Measurements from ENCODE around the gene HDLBP. TPM values are rescaled to one million over a fixed set of nuclear protein-coding genes. Genes with fewer than 3 reads are reported as not detected.
A peak's percentile ranks its signal among the peaks of the same experiment; 100 is the strongest.

HDLBP gene
- total RNA-seq, 4 donors from 2014 or later, result 383 to 486 (median 444) TPM

DNA sequence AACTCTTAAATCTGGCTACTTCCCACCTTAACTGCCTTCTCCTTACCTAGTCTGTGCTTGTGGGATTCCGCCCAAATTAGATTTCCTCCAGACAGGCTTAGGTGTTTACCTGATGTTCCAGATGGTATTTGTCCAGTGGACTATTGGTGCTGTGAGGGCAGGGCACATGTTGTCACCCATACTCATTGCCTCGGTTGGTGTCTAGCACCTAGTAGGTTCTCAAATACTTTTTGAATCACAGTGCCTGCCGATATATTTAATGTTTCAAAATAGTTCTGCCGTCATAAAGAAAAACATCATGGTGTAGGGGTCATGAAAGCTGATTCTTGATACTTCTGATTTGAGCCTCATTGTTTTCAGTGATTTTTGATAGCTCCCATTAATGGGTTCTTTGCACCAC is 1.4 kb upstream of the HDLBP start:
- no peaks in the 10 kb centered on the region for H3K36me3 ChIP-seq
- H3K4me1 ChIP-seq, result peaks cover 77 to 78% of the 10 kb centered on the region in 2 donors
- peak overlapping the region; percentile 92 to 99 (median 98) for H3K27ac ChIP-seq
- H3K4me3 ChIP-seq, result peak overlapping the region; percentile 61 to 92 (median 74)
- no peak for TF ChIP-seq POLR2A (IDR thresholded peaks at IDR 0.05)
- TF ChIP-seq, protein P1, sequence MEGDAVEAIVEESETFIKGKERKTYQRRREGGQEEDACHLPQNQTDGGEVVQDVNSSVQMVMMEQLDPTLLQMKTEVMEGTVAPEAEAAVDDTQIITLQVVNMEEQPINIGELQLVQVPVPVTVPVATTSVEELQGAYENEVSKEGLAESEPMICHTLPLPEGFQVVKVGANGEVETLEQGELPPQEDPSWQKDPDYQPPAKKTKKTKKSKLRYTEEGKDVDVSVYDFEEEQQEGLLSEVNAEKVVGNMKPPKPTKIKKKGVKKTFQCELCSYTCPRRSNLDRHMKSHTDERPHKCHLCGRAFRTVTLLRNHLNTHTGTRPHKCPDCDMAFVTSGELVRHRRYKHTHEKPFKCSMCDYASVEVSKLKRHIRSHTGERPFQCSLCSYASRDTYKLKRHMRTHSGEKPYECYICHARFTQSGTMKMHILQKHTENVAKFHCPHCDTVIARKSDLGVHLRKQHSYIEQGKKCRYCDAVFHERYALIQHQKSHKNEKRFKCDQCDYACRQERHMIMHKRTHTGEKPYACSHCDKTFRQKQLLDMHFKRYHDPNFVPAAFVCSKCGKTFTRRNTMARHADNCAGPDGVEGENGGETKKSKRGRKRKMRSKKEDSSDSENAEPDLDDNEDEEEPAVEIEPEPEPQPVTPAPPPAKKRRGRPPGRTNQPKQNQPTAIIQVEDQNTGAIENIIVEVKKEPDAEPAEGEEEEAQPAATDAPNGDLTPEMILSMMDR (IDR thresholded peaks at IDR 0.05 in 4 of 5, conservative IDR thresholded peaks at IDR 0.05 in 1 of 5), result no peak
- no peak for ATAC-seq
- intact Hi-C loops (cut with DNase I; ENCODE audit: low total_unique reads), result loop anchor here (5.0 kb wide), 2 partner anchors 155 to 1065 kb away; no protein-coding TSS in a partner anchor
- H3K9me3 ChIP-seq, result no peaks in the 10 kb centered on the region
- in situ Hi-C loops (cut with MboI; ENCODE audit: low sequenced_read_pairs in 4 of 4), result no loop called here
- no peak for DNase-seq
- no peaks in the 10 kb centered on the region for H3K27me3 ChIP-seq

DNA sequence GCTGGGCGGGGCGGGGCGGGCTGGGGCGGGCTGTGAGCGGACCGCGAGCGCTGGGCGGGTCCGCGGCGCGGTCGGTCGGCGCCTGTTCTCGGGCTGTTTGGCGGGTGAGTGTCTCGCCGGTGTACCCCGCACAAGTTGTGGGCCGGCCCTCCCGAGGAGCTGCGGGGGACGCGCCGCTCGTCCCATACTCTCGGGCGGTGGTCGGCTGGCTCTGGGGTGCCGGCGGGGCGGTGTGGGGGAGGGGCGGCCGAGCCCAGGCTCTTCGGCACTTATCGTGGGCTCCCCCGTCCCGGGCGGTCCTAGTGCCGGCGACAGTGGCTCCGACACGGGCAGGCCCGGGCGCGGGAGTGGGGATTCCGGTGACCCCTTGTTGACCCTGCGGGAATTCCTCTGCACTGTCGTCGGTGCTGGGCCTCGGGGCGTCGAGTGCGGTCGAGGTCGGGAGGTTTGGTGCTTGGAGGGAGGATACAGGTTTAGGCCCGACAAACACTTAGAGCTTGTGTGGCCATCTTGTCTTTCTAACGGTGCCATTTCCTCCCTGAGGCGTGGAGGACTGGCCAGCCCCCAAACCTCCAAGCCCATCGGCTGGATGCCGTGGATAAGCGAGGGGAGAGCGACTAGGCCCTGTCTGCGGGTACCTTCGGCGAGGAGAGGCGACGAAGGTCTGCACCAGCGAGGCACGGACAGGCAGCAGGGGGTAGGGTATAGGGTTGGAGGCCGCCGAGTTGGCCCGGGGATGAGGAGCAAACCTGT is 583 bp upstream of the HDLBP start, which contains the start of gene SEPTIN2:
SEPTIN2 (plus strand) TSS at position 47 of the 753 bp plus-strand sequence. CDS start 8,308 bp downstream, outside the sequence.
- DNase-seq (peak in 1 of 2 donors; percentile 65), ATAC-seq (peak; percentile 46 to 49)
- Histone ChIP-seq H3K9me3 (no peaks in the 10 kb centered on the region), H3K27me3 (no peaks in the 10 kb centered on the region), H3K4me3 (peak within 1 kb of the TSS; percentile 67 to 92 (median 83)), H3K4me1 (peaks cover 74 to 78% of the 10 kb centered on the region in 2 donors), H3K27ac (peak within 1 kb of the TSS; percentile 97 to 99 (median 98)), H3K36me3 (no peaks in the 10 kb centered on the region)
- in situ Hi-C loops (cut with MboI; ENCODE audit: low sequenced_read_pairs in 4 of 4) (no loop called here), intact Hi-C loops (cut with DNase I; ENCODE audit: low total_unique reads) (loop anchor here (1.0 to 5.0 kb wide), 8 partner anchors 40 to 1064 kb away; partner anchors contain the start of genes ATG4B, FARP2, ING5 and STK25)
- TF ChIP-seq, protein P1 (IDR thresholded peaks at IDR 0.05 in 4 of 5, conservative IDR thresholded peaks at IDR 0.05 in 1 of 5), result no peak
- peak; percentile 82 to 92 for TF ChIP-seq POLR2A (IDR thresholded peaks at IDR 0.05)

DNA sequence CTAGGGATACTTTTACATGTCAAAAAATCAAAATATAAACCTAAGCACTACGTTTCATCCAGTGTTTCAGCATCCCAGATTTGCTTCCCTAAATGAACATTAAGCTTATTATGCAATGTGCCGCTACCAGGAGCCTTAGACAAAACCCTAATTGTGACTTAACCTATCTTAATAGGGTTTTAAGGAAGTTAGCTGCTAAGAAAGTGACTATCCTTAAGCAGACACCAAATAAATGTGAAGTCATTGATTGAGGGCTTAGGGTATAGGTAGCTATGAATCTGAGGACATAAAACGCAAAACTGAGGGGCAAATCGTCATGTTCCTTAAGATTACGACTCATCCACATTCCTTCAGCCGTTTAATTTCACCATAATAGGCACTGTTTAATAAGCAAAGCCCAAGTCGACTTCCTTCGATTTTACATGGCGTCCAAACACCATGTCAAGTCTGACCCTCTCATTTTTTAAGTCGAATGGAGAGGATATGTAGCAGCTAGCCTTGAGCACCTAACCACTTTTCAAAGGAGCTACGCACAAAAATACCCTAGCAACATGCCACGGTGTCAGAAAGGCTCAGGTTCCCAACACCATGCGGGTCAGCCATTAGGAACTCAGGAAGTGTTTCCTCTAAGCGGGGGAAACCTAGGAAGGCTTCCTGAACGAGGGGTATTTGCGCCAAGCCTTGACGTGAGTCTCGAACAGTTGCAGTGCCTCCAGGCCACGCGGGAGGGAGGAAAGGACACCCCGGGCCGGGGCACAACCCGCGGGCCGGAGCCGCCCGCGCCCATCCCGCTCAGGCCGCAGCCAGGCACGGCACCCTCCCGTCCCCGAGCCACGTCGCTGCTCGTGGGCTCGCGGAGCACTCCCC is 1.0 kb downstream of the HDLBP start:
- TF ChIP-seq, protein P1 (IDR thresholded peaks at IDR 0.05 in 4 of 5, conservative IDR thresholded peaks at IDR 0.05 in 1 of 5), result no peak
- TF ChIP-seq POLR2A (IDR thresholded peaks at IDR 0.05), result no peak
- Histone ChIP-seq H3K9me3 (no peaks in the 10 kb centered on the region), H3K36me3 (no peaks in the 10 kb centered on the region), H3K27ac (peak overlapping the region; percentile 97 to 99 (median 98)), H3K27me3 (no peaks in the 10 kb centered on the region), H3K4me3 (peak overlapping the region; percentile 67 to 92 (median 83)), H3K4me1 (peaks cover 64 to 72% of the 10 kb centered on the region in 2 donors)
- ATAC-seq (peak; percentile 11 to 20), DNase-seq (no peak)
- intact Hi-C loops (cut with DNase I; ENCODE audit: low total_unique reads) (loop anchor here (1.0 to 5.0 kb wide), 9 partner anchors 42 to 1062 kb away; partner anchors contain the start of genes ATG4B, FARP2, ING5 and STK25), in situ Hi-C loops (cut with MboI; ENCODE audit: low sequenced_read_pairs in 4 of 4) (no loop called here)

DNA sequence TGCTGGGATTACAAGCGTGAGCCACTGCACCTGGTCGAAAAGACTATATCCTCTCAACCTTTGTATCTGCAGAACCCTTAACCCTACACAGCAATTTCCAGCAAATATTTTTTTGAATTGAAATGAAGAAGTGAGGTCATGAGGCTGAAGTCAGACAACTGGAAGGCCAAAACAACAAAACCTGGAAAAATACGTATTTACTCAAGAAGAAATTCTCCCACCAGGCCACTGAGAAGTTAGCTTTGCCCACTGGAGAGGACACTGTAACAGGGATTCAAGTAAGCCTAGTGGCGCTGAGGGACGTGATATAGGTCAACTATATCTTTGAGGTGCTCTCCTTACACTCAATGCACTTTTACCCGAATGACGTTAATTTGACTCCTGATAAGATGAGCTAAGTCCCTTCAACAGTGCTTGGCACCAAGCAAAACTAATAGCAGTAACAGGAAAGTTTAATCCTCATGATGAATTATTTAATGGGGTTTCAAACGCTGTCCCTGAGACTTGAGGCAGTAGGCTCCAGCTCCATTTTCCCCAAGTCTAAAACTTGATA is 1.9 kb downstream of the HDLBP start:
- Histone ChIP-seq H3K4me1 (peaks cover 63 to 70% of the 10 kb centered on the region in 2 donors), H3K4me3 (no peak overlapping the region), H3K9me3 (no peaks in the 10 kb centered on the region), H3K27me3 (no peaks in the 10 kb centered on the region), H3K27ac (peak overlapping the region; percentile 97 to 99 (median 98)), H3K36me3 (no peaks in the 10 kb centered on the region)
- TF ChIP-seq POLR2A (IDR thresholded peaks at IDR 0.05), result no peak
- TF ChIP-seq, protein P1 (IDR thresholded peaks at IDR 0.05 in 4 of 5, conservative IDR thresholded peaks at IDR 0.05 in 1 of 5), result no peak
- no peak for ATAC-seq
- intact Hi-C loops (cut with DNase I; ENCODE audit: low total_unique reads), result loop anchor here (2.0 to 5.0 kb wide), 3 partner anchors 41 to 321 kb away; no protein-coding TSS in a partner anchor
- no peak for DNase-seq
- in situ Hi-C loops (cut with MboI; ENCODE audit: low sequenced_read_pairs in 4 of 4), result no loop called here

All from gastrocnemius medialis (tissue), 4 donors.